SK-N-SH (cell line): Measurements from ENCODE around the gene RTN3. TPM values are rescaled to one million over a fixed set of nuclear protein-coding genes. Genes with fewer than 3 reads are reported as not detected.

Experiments
- CTCF ChIA-PET: fragments of 300-600, 350-600 bp; formaldehyde crosslinking; extraction: SDS; loops from one replicate; lab custom pipeline; 2021; lab: Yijun Ruan, JAX
- POLR2A ChIA-PET: fragments of 350-600 bp; sonication (Branson Sonifier 250); formaldehyde crosslinking; extraction: SDS; loops from one replicate; lab custom pipeline; 2020; ENCODE audit warnings: antibody characterized with exemption, inconsistent platforms; lab: Yijun Ruan, JAX
- DNase-seq: peaks from one replicate; pipeline ENCODE4 v3.0.0; 2012
- H2AFZ ChIP-seq: fragments of 200-600 bp; sonication (generic); 2 replicates; pipeline ENCODE4 v1.8.1; 2016; ENCODE audit warnings: antibody characterized with exemption, mild to moderate bottlenecking, low read depth
- H3F3A ChIP-seq: fragments of 200-600 bp; sonication (generic); replicated peaks from 2 replicates; pipeline ENCODE3; 2016; ENCODE audit warnings: antibody characterized with exemption, mild to moderate bottlenecking; ENCODE audit not compliant: insufficient read depth
- H3K27ac ChIP-seq, 2 experiments: fragments of 200-500 bp in 1 of 2; fragments of 200-600 bp in 1 of 2; sonication (Bioruptor generic) in 1 of 2; sonication (generic), shearing (Covaris generic) in 1 of 2; 2 replicates each; pipeline versions ENCODE4 v1.5.1 to v1.6.1; 2014 to 2016; ENCODE audit warnings: low read depth in 2 of 2, inconsistent platforms in 1 of 2, low read length in 1 of 2, mild to moderate bottlenecking in 1 of 2, mixed read lengths in 1 of 2
- H3K27me3 ChIP-seq: fragments of 200-600 bp; sonication (generic), shearing (Covaris generic); 2 replicates; pipeline ENCODE4 v1.6.1; 2016; ENCODE audit warnings: mixed run types; ENCODE audit not compliant: insufficient read depth
- H3K36me3 ChIP-seq, 2 experiments: fragments of 200-500 bp in 1 of 2; fragments of 200-600 bp in 1 of 2; sonication (Bioruptor generic) in 1 of 2; sonication (generic) in 1 of 2; replicated peaks in 1 of 2; 2 replicates each; pipeline versions ENCODE3 to v1.5.1; 2014 to 2016; ENCODE audit warnings: low read length in 1 of 2, mild to moderate bottlenecking in 1 of 2; ENCODE audit not compliant: insufficient read depth in 2 of 2, control insufficient read depth in 1 of 2
- H3K4me1 ChIP-seq, 2 experiments: fragments of 200-500 bp in 1 of 2; fragments of 200-600 bp in 1 of 2; sonication (Bioruptor generic) in 1 of 2; sonication (generic), shearing (Covaris generic) in 1 of 2; 2 replicates each; pipeline versions ENCODE4 v1.5.1 to v1.6.1; 2014 to 2016; ENCODE audit warnings: low read depth in 1 of 2, low read length in 1 of 2, mixed run types in 1 of 2; ENCODE audit not compliant: insufficient read depth in 2 of 2, control insufficient read depth in 1 of 2
- H3K4me2 ChIP-seq: fragments of 200-600 bp; sonication (generic), shearing (Covaris generic); 2 replicates; pipeline ENCODE4 v1.6.1; 2017; ENCODE audit warnings: mixed run types
- H3K4me3 ChIP-seq, 2 experiments: fragments of 200-500 bp in 1 of 2; fragments of 200-600 bp in 1 of 2; sonication (Bioruptor generic) in 1 of 2; sonication (generic), shearing (Covaris generic) in 1 of 2; 2 replicates each; pipeline versions ENCODE4 v1.5.1 to v1.8.1; 2014 to 2016; ENCODE audit warnings: low read depth in 2 of 2, inconsistent platforms in 1 of 2, low read length in 1 of 2, mild to moderate bottlenecking in 1 of 2, mixed read lengths in 1 of 2, moderate library complexity in 1 of 2
- H3K79me2 ChIP-seq: fragments of 200-600 bp; sonication (generic); 2 replicates; pipeline ENCODE4 v1.8.1; 2017; ENCODE audit warnings: mild to moderate bottlenecking; ENCODE audit not compliant: insufficient read depth
- H3K9ac ChIP-seq: fragments of 200-600 bp; sonication (generic); 2 replicates; pipeline ENCODE4 v1.6.1; 2017; ENCODE audit warnings: mixed run types
- H3K9me2 ChIP-seq: fragments of 200-600 bp; sonication (generic); 2 replicates; pipeline ENCODE4 v1.6.1; 2017; ENCODE audit warnings: mixed run types
- H3K9me3 ChIP-seq: fragments of 200-600 bp; sonication (generic); 2 replicates; pipeline ENCODE4 v1.6.1; 2017; ENCODE audit warnings: mixed run types, mild to moderate bottlenecking, moderate library complexity
- H4K20me1 ChIP-seq: fragments of 200-600 bp; sonication (generic); 2 replicates; pipeline ENCODE4 v1.6.1; 2017; ENCODE audit warnings: mild to moderate bottlenecking, mixed run types; ENCODE audit not compliant: insufficient read depth
- FOSL2 ChIP-seq: IDR thresholded peaks from 2 replicates; pipeline ENCODE4 v1.4.0; 2012; ENCODE audit warnings: low read depth, mild to moderate bottlenecking, moderate library complexity, borderline replicate concordance
- FOXJ3 ChIP-seq: sonication (generic); formaldehyde crosslinking; IDR thresholded peaks from 2 replicates; pipeline ENCODE4 v1.5.1; 2020; ENCODE audit warnings: mild to moderate bottlenecking, missing genetic modification reagents
- FOXM1 ChIP-seq: IDR thresholded peaks from 2 replicates; pipeline ENCODE4 v1.4.0; 2012; ENCODE audit warnings: low read depth, mild to moderate bottlenecking
- GABPA ChIP-seq: IDR thresholded peaks from 2 replicates; pipeline ENCODE4 v1.4.0; 2012; ENCODE audit warnings: low read depth, mild to moderate bottlenecking
- GATA2 ChIP-seq: sonication (generic); formaldehyde crosslinking; IDR thresholded peaks from 2 replicates; pipeline ENCODE4 v1.5.0; 2020; ENCODE audit warnings: mild to moderate bottlenecking, missing genetic modification reagents
- JUND ChIP-seq: IDR thresholded peaks from 2 replicates; pipeline ENCODE4 v1.4.0; 2012
- MXI1 ChIP-seq: IDR thresholded peaks from 2 replicates; pipeline ENCODE4 v1.6.1; 2012; ENCODE audit warnings: mild to moderate bottlenecking, low read depth, low read length, improper control_type of control experiment
- NFIC ChIP-seq: IDR thresholded peaks from 2 replicates; pipeline ENCODE4 v1.4.0; 2012; ENCODE audit warnings: borderline replicate concordance
- POLR2AphosphoS5 ChIP-seq: IDR thresholded peaks from 2 replicates; pipeline ENCODE4 v1.6.1; 2012; ENCODE audit warnings: low read depth, low read length
- RAD21 ChIP-seq: IDR thresholded peaks from 2 replicates; pipeline ENCODE4 v1.6.1; 2012; ENCODE audit warnings: mild to moderate bottlenecking, low read length
- REST ChIP-seq: IDR thresholded peaks from 2 replicates; pipeline ENCODE4 v1.6.1; 2012; ENCODE audit warnings: mild to moderate bottlenecking, low read depth, low read length, moderate library complexity
- RFX5 ChIP-seq: IDR thresholded peaks from 2 replicates; pipeline ENCODE4 v1.6.1; 2012; ENCODE audit warnings: mild to moderate bottlenecking, improper control_type of control experiment, low read length
- SIN3A ChIP-seq: IDR thresholded peaks from 2 replicates; pipeline ENCODE4 v1.6.1; 2012; ENCODE audit warnings: low read depth, mild to moderate bottlenecking, low read length, moderate library complexity, borderline replicate concordance
- SMC3 ChIP-seq: IDR thresholded peaks from 2 replicates; pipeline ENCODE4 v1.6.1; 2012; ENCODE audit warnings: low read depth, low read length, improper control_type of control experiment
- TEAD4 ChIP-seq: IDR thresholded peaks from 2 replicates; pipeline ENCODE4 v1.4.0; 2012; ENCODE audit warnings: mild to moderate bottlenecking, borderline replicate concordance; ENCODE audit not compliant: insufficient read depth
- YY1 ChIP-seq: IDR thresholded peaks from 2 replicates; pipeline ENCODE4 v1.4.0; 2012; ENCODE audit warnings: low read depth, mild to moderate bottlenecking
- WGBS: methylation state at CpG from one replicate; pipeline ENCODE4 v1.1.6; 2017; ENCODE audit warnings: low lambda C conversion rate; 5-methylcytosine and 5-hydroxymethylcytosine counted together
- polyA plus RNA-seq, 3 experiments: library from polyadenylated mRNA; depleted of rRNA; stranded (reverse); fragments of >200 nt; gene quantifications; 2 replicates each; pipeline ENCODE4 v1.2.3, GENCODE V29; 2012
- TF ChIP-seq, protein P1 (sequence below): IDR thresholded peaks from 2 replicates; pipeline ENCODE4 v1.4.0; 2012; ENCODE audit warnings: low read depth, borderline replicate concordance
- TF ChIP-seq, protein P2 (sequence below): IDR thresholded peaks from 2 replicates; pipeline ENCODE4 v1.4.0; 2012; ENCODE audit warnings: low read depth
- TF ChIP-seq, protein P3 (sequence below): IDR thresholded peaks from 2 replicates; pipeline ENCODE4; 2012

RTN3 gene
- polyA plus RNA-seq, 1 of the 3 experiments (the other 2 are of a cell fraction): 52.7 TPM

DNA sequence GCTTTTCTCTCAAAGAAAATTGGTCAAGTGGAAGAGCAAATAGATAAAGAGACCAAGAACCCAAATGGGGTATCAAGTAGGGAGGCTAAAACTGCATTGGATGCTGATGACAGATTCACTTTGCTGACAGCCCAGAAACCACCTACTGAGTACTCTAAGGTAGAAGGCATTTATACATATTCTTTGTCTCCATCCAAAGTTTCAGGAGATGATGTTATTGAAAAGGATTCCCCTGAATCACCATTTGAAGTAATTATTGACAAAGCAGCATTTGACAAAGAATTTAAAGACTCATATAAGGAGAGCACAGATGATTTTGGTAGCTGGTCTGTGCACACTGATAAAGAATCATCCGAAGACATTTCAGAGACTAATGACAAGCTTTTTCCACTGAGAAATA, 37.7 kb downstream of the RTN3 start:
- H3K79me2 ChIP-seq: peaks cover 20% of the 10 kb centered on the region; the same call in 1 of the 2 replicates
- POLR2A ChIA-PET: no interaction called here
- DNase-seq: no peak

More for the DNA sequence above, 37.7 kb downstream of the RTN3 start:
- H3K4me3 ChIP-seq: no peak overlapping the region
- H3K4me2 ChIP-seq: no peak overlapping the region
- H2AFZ ChIP-seq: no peak overlapping the region
- CTCF ChIA-PET: interaction anchor here (0.8 kb wide), 1 partner anchor 19 kb away, joined by 4 read pairs; no protein-coding TSS in a partner anchor
- no peak overlapping the region for H3K9ac ChIP-seq
- H3K9me3 ChIP-seq: no peaks in the 10 kb centered on the region
- H3K9me2 ChIP-seq: no peaks in the 10 kb centered on the region
- H3K4me1 ChIP-seq: no peaks in the 10 kb centered on the region; a peak in 1 of 4 replicates
- no peaks in the 10 kb centered on the region for H3F3A ChIP-seq
- H3K36me3 ChIP-seq: peaks cover 0 to 11% of the 10 kb centered on the region in 2 experiments
- TF ChIP-seq REST (no peak), SIN3A (no peak), SMC3 (no peak), GATA2 (CRISPR knock-in tag) (no peak), MXI1 (no peak), RAD21 (no peak), RFX5 (no peak), FOSL2 (no peak), FOXM1 (no peak), YY1 (no peak), JUND (no peak), NFIC (no peak), POLR2AphosphoS5 (no peak), TEAD4 (no peak), FOXJ3 (no peak), GABPA (no peak)
- TF ChIP-seq, protein P1, sequence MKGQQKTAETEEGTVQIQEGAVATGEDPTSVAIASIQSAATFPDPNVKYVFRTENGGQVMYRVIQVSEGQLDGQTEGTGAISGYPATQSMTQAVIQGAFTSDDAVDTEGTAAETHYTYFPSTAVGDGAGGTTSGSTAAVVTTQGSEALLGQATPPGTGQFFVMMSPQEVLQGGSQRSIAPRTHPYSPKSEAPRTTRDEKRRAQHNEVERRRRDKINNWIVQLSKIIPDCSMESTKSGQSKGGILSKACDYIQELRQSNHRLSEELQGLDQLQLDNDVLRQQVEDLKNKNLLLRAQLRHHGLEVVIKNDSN: no peak
- TF ChIP-seq, protein P2, sequence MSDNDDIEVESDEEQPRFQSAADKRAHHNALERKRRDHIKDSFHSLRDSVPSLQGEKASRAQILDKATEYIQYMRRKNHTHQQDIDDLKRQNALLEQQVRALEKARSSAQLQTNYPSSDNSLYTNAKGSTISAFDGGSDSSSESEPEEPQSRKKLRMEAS: no peak
- TF ChIP-seq, protein P3, sequence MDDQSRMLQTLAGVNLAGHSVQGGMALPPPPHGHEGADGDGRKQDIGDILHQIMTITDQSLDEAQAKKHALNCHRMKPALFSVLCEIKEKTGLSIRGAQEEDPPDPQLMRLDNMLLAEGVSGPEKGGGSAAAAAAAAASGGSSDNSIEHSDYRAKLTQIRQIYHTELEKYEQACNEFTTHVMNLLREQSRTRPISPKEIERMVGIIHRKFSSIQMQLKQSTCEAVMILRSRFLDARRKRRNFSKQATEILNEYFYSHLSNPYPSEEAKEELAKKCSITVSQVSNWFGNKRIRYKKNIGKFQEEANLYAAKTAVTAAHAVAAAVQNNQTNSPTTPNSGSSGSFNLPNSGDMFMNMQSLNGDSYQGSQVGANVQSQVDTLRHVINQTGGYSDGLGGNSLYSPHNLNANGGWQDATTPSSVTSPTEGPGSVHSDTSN: no peak
- peaks cover 16% of the 10 kb centered on the region for H4K20me1 ChIP-seq
- WGBS: 85% methylated on average over 1 of the region's 1 CpG
- no peak overlapping the region for H3K27ac ChIP-seq
- H3K27me3 ChIP-seq: no peaks in the 10 kb centered on the region
